ENCODE results near the gene FUBP1.
"Not testable (repeated sequence)": the region's sequence is repeated elsewhere in the genome, so short reads cannot be mapped to it uniquely, and the experiment has no call there.

FUBP1 gene

GRCh38 chr1:77990629-77991204 lies 11.8 kb upstream of the FUBP1 start:
- FAIRE-seq (no peak), DNase-seq (ENCODE audit: extremely low spot score, insufficient read length, low read depth) (no peak)

- no peak for FAIRE-seq
- no peak for DNase-seq (ENCODE audit: extremely low spot score, insufficient read length, low read depth)
These were observed 10.9 kb upstream of the FUBP1 start for GRCh38 chr1:77989744-77990143.

GRCh38 chr1:77987919-77988318 lies 9.0 kb upstream of the FUBP1 start:
- DNase-seq (ENCODE audit: extremely low spot score, insufficient read length, low read depth) (no peak), FAIRE-seq (no peak)

- FAIRE-seq (no peak), DNase-seq (ENCODE audit: extremely low spot score, insufficient read length, low read depth) (no peak)
These were observed 7.9 kb upstream of the FUBP1 start for GRCh38 chr1:77986810-77987209.

- FAIRE-seq = no peak
- no peak for DNase-seq (ENCODE audit: extremely low spot score, insufficient read length, low read depth)
These were observed 5.8 kb upstream of the FUBP1 start for GRCh38 chr1:77984629-77985028.

GRCh38 chr1:77983997-77984355 lies 5.1 kb upstream of the FUBP1 start:
- no peak for FAIRE-seq
- no peak for DNase-seq (ENCODE audit: extremely low spot score, insufficient read length, low read depth)

- FAIRE-seq; DNase-seq (ENCODE audit: extremely low spot score, insufficient read length, low read depth): not testable (repeated sequence)
These were observed 4.6 kb upstream of the FUBP1 start for GRCh38 chr1:77983352-77983996.

GRCh38 chr1:77978293-77978968 lies 441 bp downstream of the FUBP1 start:
- DNase-seq (ENCODE audit: extremely low spot score, insufficient read length, low read depth) = peak; percentile 40
- FAIRE-seq = peak; percentile 95

- FAIRE-seq = no peak
- no peak for DNase-seq (ENCODE audit: extremely low spot score, insufficient read length, low read depth)
These were observed 931 bp downstream of the FUBP1 start for GRCh38 chr1:77977989-77978292.

- DNase-seq (ENCODE audit: extremely low spot score, insufficient read length, low read depth) (no peak), FAIRE-seq (no peak)
These were observed 2.3 kb downstream of the FUBP1 start for GRCh38 chr1:77976433-77977076.

GRCh38 chr1:77975907-77976306 lies 3.0 kb downstream of the FUBP1 start:
- FAIRE-seq (no peak), DNase-seq (ENCODE audit: extremely low spot score, insufficient read length, low read depth) (no peak)

GRCh38 chr1:77975386-77975785 lies 3.5 kb downstream of the FUBP1 start:
- no peak for DNase-seq (ENCODE audit: extremely low spot score, insufficient read length, low read depth)
- no peak for FAIRE-seq

GRCh38 chr1:77972080-77972479 lies 6.8 kb downstream of the FUBP1 start:
- FAIRE-seq = no peak
- no peak for DNase-seq (ENCODE audit: extremely low spot score, insufficient read length, low read depth)

- FAIRE-seq (no peak), DNase-seq (ENCODE audit: extremely low spot score, insufficient read length, low read depth) (no peak)
These were observed 8.7 kb downstream of the FUBP1 start for GRCh38 chr1:77970192-77970591.

- no peak for FAIRE-seq
- DNase-seq (ENCODE audit: extremely low spot score, insufficient read length, low read depth) = no peak
These were observed 12.6 kb downstream of the FUBP1 start for GRCh38 chr1:77966291-77966690.

- DNase-seq (ENCODE audit: extremely low spot score, insufficient read length, low read depth) (no peak), FAIRE-seq (peak; percentile 21)
These were observed 17.5 kb downstream of the FUBP1 start for GRCh38 chr1:77961392-77961791.

GRCh38 chr1:77958850-77959249 lies 20.0 kb downstream of the FUBP1 start:
- DNase-seq (ENCODE audit: extremely low spot score, insufficient read length, low read depth) = no peak
- no peak for FAIRE-seq

GRCh38 chr1:77958391-77958790 lies 20.5 kb downstream of the FUBP1 start:
- no peak for FAIRE-seq

GRCh38 chr1:77956464-77956863 lies 22.4 kb downstream of the FUBP1 start:
- FAIRE-seq (no peak), DNase-seq (ENCODE audit: extremely low spot score, insufficient read length, low read depth) (no peak)

More at GRCh38 chr1:77958391-77958790, 20.5 kb downstream of the FUBP1 start:
- DNase-seq (ENCODE audit: extremely low spot score, insufficient read length, low read depth) = no peak

- no peak for FAIRE-seq
- no peak for DNase-seq (ENCODE audit: extremely low spot score, insufficient read length, low read depth)
These were observed 23.2 kb downstream of the FUBP1 start for GRCh38 chr1:77955709-77956108.

GRCh38 chr1:77954521-77954920 lies 24.4 kb downstream of the FUBP1 start:
- DNase-seq (ENCODE audit: extremely low spot score, insufficient read length, low read depth) (no peak), FAIRE-seq (no peak)
